Stimulated activated CD8-positive, alpha-beta memory T cell treated with anti-CD3 and anti-CD28 coated beads, Interleukin-15, amount 100 ng/mL, for 1 hour (primary cell): ENCODE data around the gene ARHGEF37.

Source experiments
- DNase-seq: peaks from one replicate; pipeline ENCODE4 v3.0.0-alpha.2; 2020; ENCODE audit warnings: low read depth

Gene ARHGEF37

DNA sequence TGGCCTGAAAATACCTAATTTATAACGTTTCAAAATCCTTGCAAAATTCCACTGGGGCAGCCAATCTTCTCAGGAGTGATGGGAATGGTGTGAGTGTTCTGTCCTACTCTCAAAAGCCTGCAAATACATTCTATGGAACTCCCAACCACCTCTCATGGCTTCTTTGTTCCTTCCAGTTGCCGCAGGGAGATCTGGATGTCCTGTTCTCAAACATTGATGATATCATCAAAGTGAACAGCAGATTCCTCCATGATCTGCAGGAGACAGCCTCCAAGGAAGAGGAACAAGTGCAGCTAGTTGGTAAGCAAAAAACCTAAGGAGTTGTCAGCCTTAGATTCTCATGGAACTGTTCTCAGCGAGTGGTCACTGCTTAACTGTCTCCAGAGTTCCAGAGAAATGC is 19.6 kb downstream of the ARHGEF37 start:
- no peak for DNase-seq

DNA sequence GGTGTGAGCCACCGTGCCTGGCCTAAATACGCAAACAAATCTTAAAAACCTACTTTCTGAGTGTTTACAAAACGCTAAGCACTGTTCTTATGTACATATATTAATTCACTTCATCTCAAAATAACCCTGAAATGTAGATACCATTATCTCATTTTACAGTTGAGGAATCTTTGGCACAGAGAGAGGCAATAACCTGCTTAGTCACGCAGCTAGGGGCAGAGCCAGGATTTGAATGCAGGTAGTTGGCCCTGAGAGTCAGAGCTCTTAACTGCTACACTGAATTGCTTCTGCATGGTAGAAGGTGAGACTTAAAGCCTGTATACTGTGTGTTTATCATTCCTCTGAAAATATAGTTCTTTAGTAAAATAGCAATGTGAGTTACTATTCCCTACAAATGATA is 21.9 kb downstream of the ARHGEF37 start:
- no peak for DNase-seq

DNA sequence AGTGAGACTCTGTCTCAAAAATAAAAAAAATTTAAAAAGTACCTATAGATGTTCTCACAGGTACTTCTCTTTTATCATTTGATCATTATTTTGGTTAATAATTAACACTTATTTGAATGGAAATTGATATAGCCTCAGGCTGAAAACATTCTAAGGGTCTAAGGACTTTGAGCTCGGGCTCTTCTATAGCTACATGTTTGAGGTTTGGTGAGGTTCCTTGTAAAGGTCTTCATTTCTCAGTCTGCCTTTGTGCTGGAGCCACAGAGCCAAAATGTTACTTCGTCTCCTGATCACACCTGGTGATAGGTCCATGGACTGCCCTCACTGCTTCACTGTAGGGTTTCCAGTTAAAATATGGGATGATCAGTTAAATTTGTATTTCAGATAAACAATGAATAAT is 22.6 kb downstream of the ARHGEF37 start:
- no peak for DNase-seq

DNA sequence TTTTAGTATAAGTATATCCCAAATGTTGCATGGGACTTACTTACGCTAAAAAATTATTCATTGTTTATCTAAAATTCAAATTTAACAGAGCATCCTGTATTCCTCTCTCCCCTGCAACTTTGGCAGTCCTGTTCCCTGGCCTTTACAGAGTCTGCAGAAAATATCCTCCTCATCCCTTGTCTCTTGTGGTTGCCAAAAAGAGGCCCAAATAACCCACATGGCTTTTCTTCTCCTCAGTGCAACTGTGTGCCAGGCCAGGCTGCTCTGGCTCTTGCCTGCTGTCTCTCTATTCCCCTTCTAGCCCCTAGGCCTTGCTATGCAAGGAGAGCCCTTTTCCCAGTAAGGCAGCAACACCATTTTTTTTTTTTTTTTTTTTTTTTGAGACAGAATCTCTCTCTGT is 23.0 kb downstream of the ARHGEF37 start:
- DNase-seq: no peak

DNA sequence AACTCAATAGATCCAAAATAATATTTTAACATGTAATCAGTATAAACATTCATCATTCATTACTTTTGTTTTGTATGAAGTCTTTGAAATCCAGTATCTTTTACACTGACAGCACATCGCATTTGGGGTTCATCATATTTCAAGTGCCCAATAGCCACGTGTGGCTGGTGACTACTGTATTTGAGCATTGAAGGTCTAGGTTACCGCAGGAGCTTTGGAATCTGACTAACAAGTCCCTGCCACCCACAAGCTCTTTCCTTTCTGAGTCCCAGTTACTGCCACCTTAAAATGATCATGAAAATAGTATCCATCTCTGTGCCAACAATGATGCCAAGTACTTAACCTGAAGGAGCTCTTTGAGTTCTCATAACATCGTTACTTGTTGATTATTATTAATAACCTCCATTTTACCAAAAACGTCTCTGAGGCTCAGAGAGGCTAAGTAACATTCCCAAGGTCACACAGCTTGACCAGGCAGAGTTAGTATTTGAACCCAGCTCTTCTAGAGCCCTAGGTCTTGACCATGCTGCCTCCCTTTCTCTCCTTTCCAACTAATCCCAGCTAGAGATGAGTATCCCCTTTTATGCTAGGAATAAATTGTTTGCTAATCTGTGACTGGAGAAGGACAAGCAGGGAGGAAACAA is 24.2 kb downstream of the ARHGEF37 start:
- no peak for DNase-seq

DNA sequence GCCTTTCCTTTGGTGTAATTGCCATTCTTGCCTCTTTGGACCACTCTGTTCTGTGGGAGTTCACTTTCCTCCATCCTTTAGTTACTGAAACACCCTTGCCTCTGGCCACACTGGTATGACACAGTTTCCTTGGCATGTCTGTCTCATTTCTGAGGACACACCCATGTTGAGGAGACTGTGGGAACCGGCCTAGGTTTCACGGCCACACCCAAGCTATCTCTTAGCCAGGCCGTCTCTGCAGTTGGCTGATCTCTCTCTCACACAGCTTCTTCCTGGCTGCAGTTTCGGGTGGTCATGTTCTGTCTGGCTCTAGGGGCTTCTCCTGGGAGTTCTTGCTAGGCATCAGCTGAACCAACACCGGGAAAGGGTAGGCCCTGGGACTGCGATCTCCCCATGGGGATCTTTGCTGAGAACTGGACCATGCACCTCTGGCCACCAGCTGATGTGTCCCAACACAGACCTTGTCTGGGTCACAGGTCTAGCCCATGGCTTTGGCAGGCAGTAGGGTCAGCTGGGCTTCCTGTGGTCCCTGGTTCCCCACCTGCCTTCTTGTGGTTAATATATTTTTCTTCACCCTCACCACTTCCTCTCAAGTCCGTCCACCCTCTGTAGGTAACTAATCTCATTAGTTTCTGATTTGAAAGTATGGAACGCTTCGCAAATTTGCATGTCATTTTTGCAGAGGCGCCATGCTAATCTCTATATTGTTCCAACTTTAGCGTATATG is 24.9 kb downstream of the ARHGEF37 start:
- DNase-seq: no peak

DNA sequence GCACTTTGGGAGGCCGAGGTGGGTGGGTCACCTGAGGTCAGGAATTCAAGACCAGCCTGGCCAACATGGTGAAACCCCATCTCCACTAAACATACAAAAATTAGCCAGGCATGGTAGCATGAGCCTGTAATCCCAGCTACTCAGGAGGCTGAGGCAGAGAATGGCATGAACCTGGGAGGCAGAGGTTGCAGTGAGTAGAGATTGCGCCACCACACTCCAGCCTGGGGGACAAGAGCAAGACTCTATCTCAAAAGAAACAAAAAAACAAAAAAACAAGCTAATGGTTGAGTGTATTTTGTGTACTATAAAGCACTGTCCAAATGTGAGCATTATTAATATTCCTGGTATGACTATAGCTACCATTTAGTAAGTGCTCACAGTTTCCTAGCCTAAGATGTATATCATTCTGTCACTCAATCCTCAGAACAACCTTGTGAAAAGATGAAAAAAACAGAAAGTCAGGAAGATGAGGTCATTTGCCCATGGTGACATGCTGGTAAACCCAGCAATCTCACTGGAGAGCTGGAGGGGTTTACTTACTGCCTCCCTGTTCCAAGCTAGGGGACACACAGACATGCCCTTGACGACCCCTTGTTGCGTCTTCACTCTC is 27.7 kb downstream of the ARHGEF37 start:
- DNase-seq: no peak

DNA sequence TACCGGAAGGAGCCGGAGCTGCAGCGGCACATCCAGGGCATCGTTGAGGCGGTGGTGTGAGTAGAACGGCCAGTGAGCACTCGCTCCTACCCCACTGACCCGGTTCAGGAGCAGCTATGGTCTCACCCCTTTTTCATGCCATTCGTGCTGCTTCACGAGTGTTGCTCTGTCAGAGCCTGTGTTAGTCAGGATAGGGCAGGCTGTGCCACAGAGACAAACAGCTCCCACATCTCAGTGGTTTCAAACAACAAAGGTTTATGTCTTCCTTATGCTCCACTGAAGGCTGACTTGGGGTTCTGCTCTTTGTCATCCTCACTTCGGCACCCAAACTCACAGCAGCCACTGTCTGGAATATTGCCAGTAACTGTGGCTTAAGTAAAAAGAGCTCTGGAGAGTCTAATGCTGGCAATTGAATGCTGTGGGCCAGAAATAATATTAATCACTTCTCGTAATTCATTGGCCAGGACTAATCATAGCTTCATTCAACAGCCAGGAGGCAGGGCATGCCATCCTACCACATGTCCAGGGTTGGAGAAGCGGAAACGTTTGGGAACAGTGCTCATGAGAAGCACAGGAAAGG is 28.4 kb downstream of the ARHGEF37 start:
- DNase-seq: no peak

DNA sequence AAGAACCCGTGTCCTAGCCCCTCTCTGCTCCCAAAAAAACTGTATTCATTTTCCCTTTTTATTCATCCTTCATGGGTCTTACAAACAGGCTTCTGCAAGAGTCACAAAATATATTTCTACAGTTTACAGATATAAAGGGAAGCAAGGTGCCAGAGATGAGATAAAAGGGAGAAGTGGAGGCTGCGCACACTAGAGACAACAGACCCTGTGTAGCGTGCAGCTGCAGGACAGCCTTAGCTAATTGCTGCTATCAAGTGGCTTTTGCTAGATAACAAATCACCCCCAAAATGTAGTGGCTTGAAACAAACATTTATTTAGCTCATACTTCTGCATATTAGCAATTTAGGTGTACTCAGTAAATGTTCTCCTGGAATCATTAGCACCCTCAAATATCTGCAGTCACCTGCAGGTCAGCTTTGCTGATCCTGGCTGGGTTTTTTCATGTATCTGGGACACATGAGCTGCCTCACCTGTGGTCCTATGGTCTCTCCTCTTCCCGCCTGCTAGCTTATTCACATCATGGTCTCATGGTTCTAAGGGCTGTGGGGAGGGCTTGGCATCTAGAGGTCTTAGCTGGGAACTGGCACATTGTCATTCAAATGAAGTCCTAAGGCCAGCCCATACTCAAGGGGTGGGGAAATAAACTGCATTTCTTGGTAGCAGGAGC is 29.4 kb downstream of the ARHGEF37 start:
- DNase-seq: no peak

DNA sequence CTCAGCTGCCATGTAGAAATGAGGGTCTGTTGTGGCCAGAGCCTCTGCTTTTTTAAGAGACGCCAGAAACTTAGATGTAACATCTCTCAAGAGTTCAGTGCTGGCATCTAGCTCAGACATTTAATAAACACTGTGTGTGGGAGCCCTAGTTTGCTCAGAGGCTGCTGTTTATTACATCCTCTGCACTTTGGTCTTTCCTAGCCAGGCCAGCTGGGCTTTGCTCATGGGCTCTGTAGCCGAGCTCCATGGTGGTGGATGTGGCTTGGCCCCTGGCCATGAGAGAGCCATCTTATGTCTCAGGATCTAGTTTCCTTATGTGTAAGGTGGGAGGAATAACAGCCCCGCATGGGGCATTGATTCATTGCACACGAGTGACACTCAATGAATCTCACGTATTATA is 30.0 kb downstream of the ARHGEF37 start:
- DNase-seq: no peak

DNA sequence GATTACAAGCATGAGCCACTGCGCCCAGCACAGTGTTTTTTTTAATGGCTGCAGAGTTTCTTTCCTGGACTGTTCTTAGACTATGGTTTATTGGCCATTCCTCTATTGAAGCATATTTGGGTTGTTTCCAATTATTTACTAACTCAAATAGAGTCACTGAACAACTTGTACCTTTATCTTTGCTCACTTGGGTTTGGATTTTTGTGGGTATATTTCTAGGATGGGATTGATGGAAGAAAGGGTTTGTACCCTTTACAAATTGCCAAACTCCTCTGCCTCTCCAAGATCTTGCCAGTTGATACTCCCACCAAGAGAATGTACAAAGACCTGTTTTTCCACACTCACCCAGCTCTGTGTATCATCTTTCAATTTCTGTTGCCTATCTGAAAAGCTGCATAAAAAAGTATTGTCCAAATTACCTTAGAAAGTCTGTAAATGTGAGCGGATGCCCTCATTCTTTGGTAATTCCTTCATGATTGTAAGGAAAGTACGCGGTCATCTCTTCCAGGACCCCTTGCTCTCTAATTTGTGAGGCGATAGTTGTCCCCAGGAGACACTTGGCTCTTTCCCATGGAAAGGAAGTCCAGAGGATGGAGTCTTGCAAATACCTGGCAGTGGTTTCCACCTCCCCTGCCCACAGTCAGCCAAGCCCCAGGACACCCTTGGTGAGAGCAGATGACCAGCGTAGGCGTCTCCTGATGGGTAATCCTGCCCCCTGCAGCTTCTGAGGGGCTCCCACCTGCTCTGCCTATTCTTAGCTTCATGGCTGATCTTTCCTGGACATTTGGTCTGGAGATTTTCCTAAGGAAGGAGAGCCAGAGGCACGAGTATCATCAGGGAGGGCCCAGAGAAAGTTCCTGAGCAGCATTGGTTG is 33.0 kb downstream of the ARHGEF37 start:
- no peak for DNase-seq

DNA sequence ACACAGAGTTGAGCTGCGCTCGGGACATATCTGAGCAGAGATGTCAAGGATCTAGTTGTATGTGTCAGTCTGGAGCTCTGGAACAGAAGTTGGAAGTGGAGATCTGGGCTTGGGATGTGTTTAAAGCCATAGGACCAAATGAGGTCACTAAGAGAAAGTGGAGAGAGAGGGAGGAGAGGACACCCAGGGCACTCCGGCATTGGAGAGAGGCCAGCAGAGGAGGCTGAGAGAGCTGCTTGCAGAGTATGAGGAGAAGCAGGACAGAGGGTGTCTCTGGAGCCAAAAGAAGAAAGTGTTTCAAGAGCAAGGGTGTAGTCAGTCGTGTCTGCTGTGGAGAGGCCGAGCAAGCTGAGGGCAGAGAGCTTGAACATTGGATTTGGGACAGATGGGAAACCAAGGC is 34.7 kb downstream of the ARHGEF37 start:
- DNase-seq: no peak

DNA sequence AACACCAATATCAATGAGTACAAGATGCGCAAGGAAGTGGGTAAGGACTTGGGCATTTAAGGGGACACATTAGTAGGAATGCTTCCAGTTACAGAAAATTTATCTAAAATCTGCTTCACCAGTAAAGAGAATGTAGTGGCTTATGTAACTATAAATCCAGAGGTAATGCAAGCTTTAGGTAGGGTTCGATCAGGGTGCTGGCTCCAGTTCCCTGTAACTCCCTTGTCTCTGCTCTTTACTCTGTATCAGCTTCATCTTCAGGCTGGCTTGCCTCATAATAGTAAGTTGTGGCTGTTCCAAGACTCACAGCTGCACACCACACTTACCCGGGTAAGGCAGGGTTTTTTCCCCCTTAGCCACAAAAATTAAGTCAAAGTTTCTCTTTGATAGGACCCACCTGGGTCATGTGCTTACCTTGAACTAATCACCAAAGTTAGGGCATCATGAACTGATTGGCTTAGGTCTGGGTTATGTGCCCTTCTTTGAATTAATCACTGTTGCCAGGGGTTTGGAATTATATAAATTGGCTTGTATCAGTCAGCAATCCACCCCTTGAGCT is 35.5 kb downstream of the ARHGEF37 start:
- no peak for DNase-seq

DNA sequence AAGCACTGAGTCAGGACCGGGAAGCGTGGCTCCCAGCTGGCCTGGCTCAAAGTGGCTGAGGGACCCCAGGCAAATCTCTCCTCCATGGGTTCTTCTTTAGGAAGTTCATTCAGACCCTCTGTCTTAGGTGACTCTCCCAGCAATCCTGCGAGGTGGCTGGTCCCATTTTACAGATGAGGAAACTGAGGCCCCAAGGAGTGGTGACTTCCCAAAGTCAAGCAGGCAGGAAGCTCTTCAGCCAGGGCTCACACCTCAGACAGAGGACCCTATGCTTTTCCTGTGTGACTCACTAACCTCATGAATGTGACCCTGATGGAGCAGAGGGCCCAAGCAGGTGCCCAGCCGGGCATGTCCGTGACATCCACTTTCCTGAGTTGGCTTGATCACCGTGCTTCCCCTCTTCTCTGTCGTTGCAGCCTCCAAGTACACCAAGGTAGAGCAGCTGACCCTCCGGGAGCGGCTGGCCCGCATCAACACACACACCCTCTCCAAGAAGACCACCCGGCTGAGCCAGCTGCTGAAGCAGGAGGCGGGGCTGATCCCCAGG is 36.5 kb downstream of the ARHGEF37 start:
- DNase-seq: no peak

DNA sequence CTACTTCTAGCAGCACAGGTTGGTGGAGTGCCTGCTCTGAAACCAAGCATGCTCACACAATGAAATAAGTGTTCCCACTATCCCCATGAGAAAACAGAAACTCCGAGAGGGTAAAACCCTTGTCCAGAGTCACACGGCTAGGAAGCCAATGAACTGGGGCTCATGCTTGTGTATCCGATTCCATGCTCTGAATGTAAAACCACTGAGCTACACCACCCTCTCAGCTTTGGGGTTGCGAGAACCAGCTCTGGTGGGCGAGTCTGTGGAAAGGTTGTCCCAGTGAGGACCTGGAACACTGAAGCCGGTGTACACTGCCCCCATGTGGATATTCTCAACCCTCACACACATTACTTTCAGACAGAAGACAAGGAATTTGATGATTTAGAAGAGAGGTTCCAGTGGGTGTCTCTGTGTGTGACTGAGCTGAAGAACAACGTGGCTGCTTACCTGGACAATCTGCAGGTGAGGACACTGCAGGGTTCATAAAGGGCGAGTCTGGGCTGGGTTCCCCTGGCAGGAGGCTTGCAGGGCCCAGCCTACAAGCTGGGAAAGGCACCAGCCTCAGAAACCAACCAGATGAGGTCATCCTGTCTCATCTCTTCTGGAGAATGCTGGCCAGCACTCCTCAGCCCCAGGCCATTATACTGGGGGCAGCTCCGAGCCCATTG is 37.4 kb downstream of the ARHGEF37 start:
- no peak for DNase-seq

DNA sequence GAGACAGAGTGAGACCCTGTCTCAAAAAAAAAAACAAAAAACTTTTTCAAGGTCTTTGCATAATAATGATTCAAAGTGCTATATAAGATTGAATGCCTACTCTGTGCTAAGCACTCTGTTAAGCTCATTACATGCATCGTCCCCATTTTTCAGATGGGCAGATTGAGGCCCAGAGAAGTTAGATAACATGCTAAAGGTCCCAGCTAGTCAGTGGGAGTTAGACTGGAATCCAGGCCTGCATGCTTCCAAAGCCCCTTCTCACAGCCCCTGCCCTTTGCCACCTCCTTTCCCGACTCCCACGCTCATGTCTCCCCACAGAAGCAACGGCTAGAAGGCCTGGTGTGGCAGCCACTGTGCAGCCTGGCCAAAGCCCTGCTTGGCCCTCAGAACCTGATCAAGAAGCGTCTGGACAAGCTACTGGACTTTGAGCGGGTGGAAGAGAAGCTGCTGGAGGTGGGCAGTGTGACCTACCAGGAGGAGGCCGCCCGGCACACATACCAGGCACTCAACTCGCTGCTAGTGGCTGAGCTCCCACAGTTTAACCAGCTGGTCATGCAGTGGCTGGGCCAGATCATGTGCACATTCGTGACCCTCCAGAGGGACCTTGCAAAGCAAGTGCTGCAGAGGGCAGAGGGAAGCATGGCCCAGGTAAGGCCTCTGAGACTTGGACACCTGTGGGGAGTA is 40.3 kb downstream of the ARHGEF37 start:
- DNase-seq: no peak

DNA sequence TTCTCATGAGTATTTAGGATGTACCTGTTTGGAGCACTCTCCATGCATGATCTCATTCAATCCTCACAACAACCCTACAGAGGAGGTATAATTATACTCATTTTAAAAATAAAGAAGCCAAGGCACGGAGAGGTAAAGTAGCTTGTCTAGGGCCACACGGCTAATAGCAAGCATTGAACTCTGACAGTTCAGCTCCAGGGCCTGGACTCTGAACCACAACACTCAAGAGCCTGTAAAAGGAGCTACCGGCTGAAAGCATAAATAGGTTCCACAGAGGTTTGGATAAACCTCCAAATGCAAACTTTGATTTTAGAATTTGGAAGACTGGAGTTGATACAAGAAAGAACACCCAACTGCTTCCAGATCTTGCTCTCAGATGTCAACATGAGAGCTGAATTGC is 41.2 kb downstream of the ARHGEF37 start:
- no peak for DNase-seq

DNA sequence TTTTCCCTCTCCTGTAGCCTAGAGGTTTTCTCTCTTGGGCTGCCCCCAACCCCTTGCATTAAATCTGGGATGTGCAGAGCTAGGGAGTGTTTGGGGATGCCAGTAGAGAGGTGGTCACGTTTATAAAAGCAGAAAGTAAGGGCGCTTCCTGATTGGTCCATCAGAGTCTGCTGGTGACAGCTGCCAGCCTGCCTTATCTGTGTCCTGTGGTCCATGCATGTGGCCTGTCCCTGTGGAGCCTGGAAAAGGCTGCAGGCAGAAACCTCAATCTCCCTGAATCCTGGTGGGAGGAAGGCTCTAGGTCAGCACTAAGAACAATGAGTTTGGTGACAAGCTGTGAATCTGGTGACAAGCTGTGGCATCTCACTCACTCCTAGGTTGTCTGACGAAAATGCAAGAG is 42.2 kb downstream of the ARHGEF37 start:
- no peak for DNase-seq

DNA sequence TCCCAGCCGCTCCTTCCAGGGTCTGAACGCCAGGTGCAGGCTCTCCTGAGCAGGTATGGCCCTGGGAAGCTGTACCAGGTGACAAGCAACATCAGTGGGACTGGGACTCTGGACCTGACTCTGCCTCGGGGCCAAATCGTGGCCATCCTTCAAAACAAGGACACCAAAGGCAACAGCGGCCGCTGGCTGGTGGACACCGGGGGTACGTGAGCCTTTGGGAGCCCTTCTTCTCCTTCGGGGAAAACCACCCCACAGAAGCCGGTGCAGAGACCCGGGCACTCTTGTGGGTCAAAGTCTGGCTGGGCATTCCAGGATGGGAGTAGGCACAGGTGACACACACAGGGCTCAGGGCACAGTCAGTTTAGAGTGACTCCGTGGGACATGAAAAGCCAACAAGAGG is 45.8 kb downstream of the ARHGEF37 start:
- DNase-seq: no peak

DNA sequence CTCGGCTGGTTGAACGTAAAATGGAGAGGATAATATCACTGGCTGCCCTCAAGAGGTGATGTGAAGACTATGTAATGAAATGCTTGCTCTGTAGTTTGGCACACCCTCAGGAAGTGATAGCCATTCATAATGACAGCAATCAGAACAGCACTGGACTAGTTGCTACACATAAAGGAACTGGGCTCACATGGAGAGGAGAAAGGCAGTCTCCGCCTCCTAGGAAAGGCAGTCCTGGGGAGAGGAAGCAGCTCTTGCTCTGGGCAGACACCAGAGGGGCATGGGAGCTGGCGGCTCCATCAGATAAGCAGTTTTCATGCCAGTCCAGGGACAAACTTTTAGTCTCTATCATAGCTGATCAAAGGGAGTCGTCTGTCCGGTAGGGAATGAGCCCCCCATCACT is 46.9 kb downstream of the ARHGEF37 start:
- no peak for DNase-seq
